ENCODE data around the gene PZP. TPM values are rescaled to one million over a fixed set of nuclear protein-coding genes. Genes with fewer than 3 reads are reported as not detected.

PZP gene
- polyA plus RNA-seq, 1 donor from 2014 or later, result not detected

GRCh38 chr12:9237286-9237685 is 29.1 kb upstream of the PZP start:
- no peaks in the 10 kb centered on the region for H3K36me3 ChIP-seq (ENCODE audit: insufficient read depth, low read length)
- H3K9me2 ChIP-seq (ENCODE audit: insufficient read depth, low read length), result no peaks in the 10 kb centered on the region
- no peaks in the 10 kb centered on the region for H3K79me2 ChIP-seq (replicated peaks; ENCODE audit: insufficient read depth, low read length)
- no peak overlapping the region for H3K9ac ChIP-seq (ENCODE audit: low read length)
- TF ChIP-seq SMC3 (conservative IDR thresholded peaks at IDR 0.05; ENCODE audit: poor library complexity) (no peak), POLR2AphosphoS5 (IDR thresholded peaks at IDR 0.05) (no peak), REST (IDR thresholded peaks at IDR 0.05; ENCODE audit: borderline replicate concordance) (no peak), MXI1 (conservative IDR thresholded peaks at IDR 0.05; ENCODE audit: poor library complexity, severe bottlenecking) (no peak), TAF1 (IDR thresholded peaks at IDR 0.05; ENCODE audit: low read depth) (no peak), EP300 (conservative IDR thresholded peaks at IDR 0.05; ENCODE audit: poor library complexity, severe bottlenecking) (no peak), EZH2 (IDR thresholded peaks at IDR 0.05; ENCODE audit: borderline replicate concordance, insufficient read depth, low read length, poor library complexity, severe bottlenecking) (no peak), RAD21 (conservative IDR thresholded peaks at IDR 0.05) (no peak), CTCF (IDR thresholded peaks at IDR 0.05; ENCODE audit: poor library complexity, severe bottlenecking) (no peak)
- no peaks in the 10 kb centered on the region for H3K9me3 ChIP-seq (ENCODE audit: low read length)
- no peak overlapping the region for H3K4me3 ChIP-seq (ENCODE audit: low read length)
- no peaks in the 10 kb centered on the region for H4K20me1 ChIP-seq (ENCODE audit: insufficient read depth)
- no peaks in the 10 kb centered on the region for H3F3A ChIP-seq (ENCODE audit: insufficient read depth, low read length, poor library complexity, severe bottlenecking)
- no peak overlapping the region for H2AFZ ChIP-seq (ENCODE audit: low read depth, low read length)
- H3K27me3 ChIP-seq (ENCODE audit: insufficient read depth, low read depth, low read length), result no peaks in the 10 kb centered on the region
- H3K4me2 ChIP-seq (ENCODE audit: low read length), result no peak overlapping the region
- H3K27ac ChIP-seq (ENCODE audit: low read length), result no peak overlapping the region

- no peaks in the 10 kb centered on the region for H3K9me2 ChIP-seq (ENCODE audit: insufficient read depth, low read length)
- no peak overlapping the region for H3K4me2 ChIP-seq (ENCODE audit: low read length)
- H3F3A ChIP-seq (ENCODE audit: insufficient read depth, low read length, poor library complexity, severe bottlenecking), result no peaks in the 10 kb centered on the region
- no peaks in the 10 kb centered on the region for H4K20me1 ChIP-seq (ENCODE audit: insufficient read depth)
- H3K79me2 ChIP-seq (replicated peaks; ENCODE audit: insufficient read depth, low read length), result no peaks in the 10 kb centered on the region
- TF ChIP-seq POLR2AphosphoS5 (IDR thresholded peaks at IDR 0.05) (peak; percentile 96), CTCF (IDR thresholded peaks at IDR 0.05; ENCODE audit: poor library complexity, severe bottlenecking) (no peak), EP300 (conservative IDR thresholded peaks at IDR 0.05; ENCODE audit: poor library complexity, severe bottlenecking) (peak; percentile 79), REST (IDR thresholded peaks at IDR 0.05; ENCODE audit: borderline replicate concordance) (peak; percentile 97), EZH2 (IDR thresholded peaks at IDR 0.05; ENCODE audit: borderline replicate concordance, insufficient read depth, low read length, poor library complexity, severe bottlenecking) (no peak)
- peak overlapping the region; percentile 47 for H3K27ac ChIP-seq (ENCODE audit: low read length)
- no peak overlapping the region for H3K4me3 ChIP-seq (ENCODE audit: low read length)
- no peaks in the 10 kb centered on the region for H3K27me3 ChIP-seq (ENCODE audit: insufficient read depth, low read depth, low read length)
- H3K9me3 ChIP-seq (ENCODE audit: low read length), result no peaks in the 10 kb centered on the region
- H2AFZ ChIP-seq (ENCODE audit: low read depth, low read length), result no peak overlapping the region
- no peak overlapping the region for H3K9ac ChIP-seq (ENCODE audit: low read length)
- no peaks in the 10 kb centered on the region for H3K36me3 ChIP-seq (ENCODE audit: insufficient read depth, low read length)
Observed at GRCh38 chr12:9235519-9235918, 27.3 kb upstream of the PZP start.
